Activated CD4-positive, alpha-beta T cell treated with anti-CD3 and anti-CD28 coated beads for 36 hours (primary cell): ENCODE measurements around the gene DNAH9. TPM values are rescaled to one million over a fixed set of nuclear protein-coding genes. Genes with fewer than 3 reads are reported as not detected.

Experiments
- ATAC-seq: fragments of 200-7000 bp; cut with Tn5 transposase; one replicate; pipeline ENCODE4 v1.10.0; 2021; ENCODE audit warnings: mild to moderate bottlenecking, moderate library complexity
- CTCF ChIA-PET: fragments of 350-600 bp; sonication (Branson Sonifier 250); formaldehyde crosslinking; loops from one replicate; lab custom pipeline; 2021; ENCODE audit warnings: antibody characterized with exemption; lab: Charles Lee
- POLR2A ChIA-PET: fragments of 350-600 bp; sonication (Branson Sonifier 250); formaldehyde crosslinking; loops from one replicate; lab custom pipeline; 2021; ENCODE audit warnings: antibody characterized with exemption, inconsistent platforms; lab: Charles Lee
- DNase-seq: peaks from one replicate; pipeline ENCODE4 v3.0.0-alpha.2; 2020
- H3K27ac Mint-ChIP-seq: one replicate; pipeline ENCODE4 v1.8.0; 2021; ENCODE audit warnings: mixed read lengths
- H3K27me3 Mint-ChIP-seq: one replicate; pipeline ENCODE4 v1.8.0; 2021; ENCODE audit warnings: mixed read lengths
- H3K36me3 Mint-ChIP-seq: one replicate; pipeline ENCODE4 v1.8.0; 2021; ENCODE audit warnings: low read depth, mixed read lengths
- H3K4me1 Mint-ChIP-seq: one replicate; pipeline ENCODE4 v1.8.0; 2021; ENCODE audit warnings: mixed read lengths
- H3K4me3 Mint-ChIP-seq: one replicate; pipeline ENCODE4 v1.8.0; 2021; ENCODE audit warnings: mild to moderate bottlenecking, moderate library complexity, mixed read lengths
- H3K9me3 Mint-ChIP-seq: one replicate; pipeline ENCODE4 v1.8.0; 2021; ENCODE audit warnings: low read depth, mixed read lengths
- intact Hi-C, 2 experiments: fragments of 100-400 bp; cut with DNase I in 1 of 2; cut with micrococcal nuclease in 1 of 2; formaldehyde crosslinking; loops; one replicate each; pipeline versions ENCODE4 v1.14.2 to v1.15.1; 2022 to 2024; cut with DNase I, micrococcal nuclease
- total RNA-seq, 2 experiments: library from RNA; stranded (reverse); gene quantifications; one replicate each; pipeline ENCODE4 v1.2.3, GENCODE V29; 2021

DNAH9 gene
- total RNA-seq, 2 experiments from 2014 or later: not detected

GRCh38 chr17:11671126-11671525 lies 72.9 kb downstream of the DNAH9 start:
- no peaks in the 10 kb centered on the region for H3K27me3 Mint-ChIP-seq
- ATAC-seq: no peak
- intact Hi-C loops: no loop called here
- ChIA-PET POLR2A (no interaction called here), CTCF (no interaction called here)
- no peak overlapping the region for H3K4me3 Mint-ChIP-seq
- H3K36me3 Mint-ChIP-seq: no peaks in the 10 kb centered on the region
- peaks cover 6% of the 10 kb centered on the region for H3K9me3 Mint-ChIP-seq
- no peaks in the 10 kb centered on the region for H3K4me1 Mint-ChIP-seq
- DNase-seq: no peak
- no peak overlapping the region for H3K27ac Mint-ChIP-seq

- Mint-ChIP-seq H3K4me3 (no peak overlapping the region), H3K4me1 (no peaks in the 10 kb centered on the region), H3K27ac (no peak overlapping the region), H3K36me3 (no peaks in the 10 kb centered on the region), H3K27me3 (peaks cover 7% of the 10 kb centered on the region), H3K9me3 (peaks cover 6% of the 10 kb centered on the region)
- POLR2A ChIA-PET: no interaction called here
- no peak for ATAC-seq
- intact Hi-C loops: no loop called here
- CTCF ChIA-PET: no interaction called here
- no peak for DNase-seq
These were observed 84.4 kb downstream of the DNAH9 start for GRCh38 chr17:11682646-11683045.

- intact Hi-C loops: no loop called here
- POLR2A ChIA-PET: no interaction called here
- Mint-ChIP-seq H3K27ac (no peak overlapping the region), H3K4me3 (no peak overlapping the region), H3K27me3 (no peaks in the 10 kb centered on the region), H3K4me1 (no peaks in the 10 kb centered on the region), H3K9me3 (peaks cover 2% of the 10 kb centered on the region), H3K36me3 (no peaks in the 10 kb centered on the region)
- DNase-seq (no peak), ATAC-seq (no peak)
- CTCF ChIA-PET: no interaction called here
These were observed 92.4 kb downstream of the DNAH9 start for GRCh38 chr17:11690681-11691080.

- ATAC-seq: no peak
- H3K4me1 Mint-ChIP-seq: no peaks in the 10 kb centered on the region
These were observed 94.4 kb downstream of the DNAH9 start for GRCh38 chr17:11692688-11693087.

GRCh38 chr17:11693284-11693683 lies 95.0 kb downstream of the DNAH9 start:
- ChIA-PET POLR2A (no interaction called here), CTCF (interaction anchor here (0.5 to 0.6 kb wide), 2 partner anchors 401 to 962 kb away, joined by 3 read pairs; no protein-coding TSS in a partner anchor)
- Mint-ChIP-seq H3K27me3 (no peaks in the 10 kb centered on the region), H3K9me3 (peaks cover 2% of the 10 kb centered on the region), H3K4me1 (no peaks in the 10 kb centered on the region), H3K27ac (no peak overlapping the region), H3K36me3 (no peaks in the 10 kb centered on the region), H3K4me3 (no peak overlapping the region)
- ATAC-seq: no peak
- intact Hi-C loops: no loop called here
- no peak for DNase-seq

More at GRCh38 chr17:11692688-11693087, 94.4 kb downstream of the DNAH9 start:
- Mint-ChIP-seq H3K36me3 (no peaks in the 10 kb centered on the region), H3K27me3 (no peaks in the 10 kb centered on the region), H3K9me3 (peaks cover 2% of the 10 kb centered on the region), H3K27ac (no peak overlapping the region), H3K4me3 (no peak overlapping the region)
- ChIA-PET POLR2A (no interaction called here), CTCF (interaction anchor here (0.6 kb wide), 1 partner anchor 961 kb away, joined by 3 read pairs; no protein-coding TSS in a partner anchor)
- intact Hi-C loops: no loop called here
- no peak for DNase-seq

GRCh38 chr17:11700668-11701067 lies 102.4 kb downstream of the DNAH9 start:
- Mint-ChIP-seq H3K27ac (no peak overlapping the region), H3K4me1 (no peaks in the 10 kb centered on the region), H3K36me3 (no peaks in the 10 kb centered on the region), H3K27me3 (no peaks in the 10 kb centered on the region), H3K4me3 (no peak overlapping the region), H3K9me3 (peaks cover 8% of the 10 kb centered on the region)
- ATAC-seq: no peak
- ChIA-PET CTCF (no interaction called here), POLR2A (no interaction called here)
- no peak for DNase-seq
- intact Hi-C loops: no loop called here

GRCh38 chr17:11701911-11702310 lies 103.6 kb downstream of the DNAH9 start:
- intact Hi-C loops: no loop called here
- Mint-ChIP-seq H3K36me3 (no peaks in the 10 kb centered on the region), H3K4me3 (no peak overlapping the region), H3K27me3 (no peaks in the 10 kb centered on the region), H3K27ac (no peak overlapping the region), H3K4me1 (no peaks in the 10 kb centered on the region), H3K9me3 (peaks cover 8% of the 10 kb centered on the region)
- no peak for ATAC-seq
- ChIA-PET CTCF (no interaction called here), POLR2A (no interaction called here)
- DNase-seq: no peak

- no peak overlapping the region for H3K4me3 Mint-ChIP-seq
- ChIA-PET POLR2A (no interaction called here), CTCF (no interaction called here)
- no peaks in the 10 kb centered on the region for H3K27me3 Mint-ChIP-seq
- ATAC-seq (no peak), DNase-seq (no peak)
- H3K36me3 Mint-ChIP-seq: no peaks in the 10 kb centered on the region
- H3K27ac Mint-ChIP-seq: no peak overlapping the region
- no peaks in the 10 kb centered on the region for H3K4me1 Mint-ChIP-seq
- intact Hi-C loops: no loop called here
- peaks cover 8% of the 10 kb centered on the region for H3K9me3 Mint-ChIP-seq
These were observed 105.8 kb downstream of the DNAH9 start for GRCh38 chr17:11704041-11704440.

- DNase-seq (no peak), ATAC-seq (no peak)
- ChIA-PET CTCF (no interaction called here), POLR2A (no interaction called here)
- intact Hi-C loops: no loop called here
- H3K4me3 Mint-ChIP-seq: no peak overlapping the region
- no peaks in the 10 kb centered on the region for H3K27me3 Mint-ChIP-seq
- H3K27ac Mint-ChIP-seq: no peak overlapping the region
- H3K36me3 Mint-ChIP-seq: no peaks in the 10 kb centered on the region
- H3K4me1 Mint-ChIP-seq: no peaks in the 10 kb centered on the region
- H3K9me3 Mint-ChIP-seq: peaks cover 8% of the 10 kb centered on the region
These were observed 106.8 kb downstream of the DNAH9 start for GRCh38 chr17:11705111-11705510.

- Mint-ChIP-seq H3K4me3 (no peak overlapping the region), H3K9me3 (peaks cover 4% of the 10 kb centered on the region), H3K27ac (no peak overlapping the region), H3K27me3 (no peaks in the 10 kb centered on the region), H3K36me3 (no peaks in the 10 kb centered on the region), H3K4me1 (no peaks in the 10 kb centered on the region)
- ATAC-seq (no peak), DNase-seq (no peak)
- intact Hi-C loops: no loop called here
- CTCF ChIA-PET: no interaction called here
- POLR2A ChIA-PET: interaction anchor here (0.6 kb wide), 1 partner anchor 183 kb away, joined by 3 read pairs; no protein-coding TSS in a partner anchor
These were observed 109.3 kb downstream of the DNAH9 start for GRCh38 chr17:11707586-11707985.

- ATAC-seq: no peak
- H3K36me3 Mint-ChIP-seq: no peaks in the 10 kb centered on the region
- ChIA-PET CTCF (no interaction called here), POLR2A (no interaction called here)
- intact Hi-C loops: no loop called here
- no peak overlapping the region for H3K4me3 Mint-ChIP-seq
- H3K9me3 Mint-ChIP-seq: peaks cover 2% of the 10 kb centered on the region
- no peak overlapping the region for H3K27ac Mint-ChIP-seq
- H3K4me1 Mint-ChIP-seq: no peaks in the 10 kb centered on the region
- DNase-seq: no peak
- no peaks in the 10 kb centered on the region for H3K27me3 Mint-ChIP-seq
These were observed 114.2 kb downstream of the DNAH9 start for GRCh38 chr17:11712456-11712855.

GRCh38 chr17:11719203-11719602 lies 120.9 kb downstream of the DNAH9 start:
- ATAC-seq (no peak), DNase-seq (no peak)
- H3K27ac Mint-ChIP-seq: no peak overlapping the region
- no peaks in the 10 kb centered on the region for H3K36me3 Mint-ChIP-seq
- H3K4me1 Mint-ChIP-seq: no peaks in the 10 kb centered on the region
- H3K9me3 Mint-ChIP-seq: peaks cover 6% of the 10 kb centered on the region
- intact Hi-C loops: no loop called here
- ChIA-PET CTCF (no interaction called here), POLR2A (no interaction called here)
- no peak overlapping the region for H3K4me3 Mint-ChIP-seq
- no peaks in the 10 kb centered on the region for H3K27me3 Mint-ChIP-seq

GRCh38 chr17:11719856-11720255 lies 121.6 kb downstream of the DNAH9 start:
- H3K27ac Mint-ChIP-seq: no peak overlapping the region
- no peaks in the 10 kb centered on the region for H3K27me3 Mint-ChIP-seq
- intact Hi-C loops: no loop called here
- CTCF ChIA-PET: no interaction called here
- ATAC-seq (no peak), DNase-seq (no peak)
- H3K4me1 Mint-ChIP-seq: no peaks in the 10 kb centered on the region
- POLR2A ChIA-PET: no interaction called here
- H3K9me3 Mint-ChIP-seq: peaks cover 6% of the 10 kb centered on the region
- H3K4me3 Mint-ChIP-seq: no peak overlapping the region
- no peaks in the 10 kb centered on the region for H3K36me3 Mint-ChIP-seq
